22Rv1 (cell line): ENCODE measurements around the gene SLC4A9.

Experiments used
- H3K27ac ChIP-seq: fragments of 450-650 bp; 2 replicates; pipeline ENCODE4 v1.5.1; 2017
- CTCF ChIP-seq: fragments of 450-650 bp; IDR thresholded peaks from 2 replicates; pipeline ENCODE4 v1.5.1; 2017; ENCODE audit warnings: mild to moderate bottlenecking
- ZFX ChIP-seq: fragments of 450-650 bp; IDR thresholded peaks from 2 replicates; pipeline ENCODE4 v1.6.1; 2017; ENCODE audit warnings: antibody characterized with exemption, borderline replicate concordance

SLC4A9 gene

GRCh38 chr5:140344683-140345423, 15.1 kb upstream of the SLC4A9 start:
- no peak overlapping the region for H3K27ac ChIP-seq

GRCh38 chr5:140345919-140346347, 14.1 kb upstream of the SLC4A9 start:
- TF ChIP-seq ZFX, result no peak
- no peak; the same call in 1 of the 2 replicates for TF ChIP-seq CTCF
- peak overlapping the region; percentile 70 for H3K27ac ChIP-seq

More at GRCh38 chr5:140344683-140345423, 15.1 kb upstream of the SLC4A9 start:
- TF ChIP-seq ZFX, result no peak
- TF ChIP-seq CTCF, result no peak

GRCh38 chr5:140346348-140347221, 13.4 kb upstream of the SLC4A9 start, which contains the start of gene HBEGF:
Gene HBEGF (minus strand): TSS chr5:140346603. CDS start chr5:140346328, 275 bp downstream.
- peak within 1 kb of the TSS; percentile 70 for H3K27ac ChIP-seq

GRCh38 chr5:140347360-140347759, 12.6 kb upstream of the SLC4A9 start:
- peak overlapping the region; percentile 70 for H3K27ac ChIP-seq
- TF ChIP-seq ZFX, result no peak
- TF ChIP-seq CTCF, result no peak

More at GRCh38 chr5:140346348-140347221, 13.4 kb upstream of the SLC4A9 start, which contains the start of gene HBEGF:
- TF ChIP-seq CTCF (peak; percentile 77), ZFX (no peak)

GRCh38 chr5:140348104-140348503, 11.9 kb upstream of the SLC4A9 start:
- no peak overlapping the region for H3K27ac ChIP-seq

GRCh38 chr5:140349244-140349643, 10.8 kb upstream of the SLC4A9 start:
- TF ChIP-seq CTCF (no peak), ZFX (no peak)

More at GRCh38 chr5:140348104-140348503, 11.9 kb upstream of the SLC4A9 start:
- no peak for TF ChIP-seq CTCF
- TF ChIP-seq ZFX, result no peak

More at GRCh38 chr5:140349244-140349643, 10.8 kb upstream of the SLC4A9 start:
- H3K27ac ChIP-seq, result no peak overlapping the region
